ENCODE measurements around the gene SLC23A3. TPM values are rescaled to one million over a fixed set of nuclear protein-coding genes. Genes with fewer than 3 reads are reported as not detected.
A peak's percentile ranks its signal among the peaks of the same experiment; 100 is the strongest.
"Not testable (repeated sequence)": the region's sequence is repeated elsewhere in the genome, so short reads cannot be mapped to it uniquely, and the experiment has no call there.

Gene SLC23A3
- polyA plus RNA-seq, 3 donors, result 17.6 to 35.0 (median 22.7) TPM

GRCh38 chr2:219207134-219207883 is 37.5 kb upstream of the SLC23A3 start:
- DNase-seq (ENCODE audit: extremely low read depth in 1 of 11, low read depth in 9 of 11, low spot score in 4 of 11), result no peak

- DNase-seq (ENCODE audit: extremely low read depth in 1 of 11, low read depth in 9 of 11, low spot score in 4 of 11), result peak; percentile 86 to 95 (median 93)
Observed at GRCh38 chr2:219206328-219207133, 36.7 kb upstream of the SLC23A3 start, which contains the start of gene ZFAND2B. TSS of gene ZFAND2B (plus strand) at chr2:219206782. CDS start at chr2:219206988, 206 bp downstream.

GRCh38 chr2:219205981-219206327 is 36.1 kb upstream of the SLC23A3 start:
- DNase-seq (ENCODE audit: extremely low read depth in 1 of 11, low read depth in 9 of 11, low spot score in 4 of 11), result no peak

- DNase-seq (ENCODE audit: extremely low read depth in 1 of 11, low read depth in 9 of 11, low spot score in 4 of 11), result no peak
Observed at GRCh38 chr2:219205165-219205538, 35.3 kb upstream of the SLC23A3 start.

GRCh38 chr2:219204425-219205164 is 34.8 kb upstream of the SLC23A3 start:
- no peak for DNase-seq (ENCODE audit: extremely low read depth in 1 of 11, low read depth in 9 of 11, low spot score in 4 of 11)

GRCh38 chr2:219201331-219201730 is 31.5 kb upstream of the SLC23A3 start:
- DNase-seq (ENCODE audit: extremely low read depth in 1 of 11, low read depth in 9 of 11, low spot score in 4 of 11), result not testable (repeated sequence)

- not testable (repeated sequence) for DNase-seq (ENCODE audit: extremely low read depth in 1 of 11, low read depth in 9 of 11, low spot score in 4 of 11)
Observed at GRCh38 chr2:219200502-219201326, 30.9 kb upstream of the SLC23A3 start.

GRCh38 chr2:219199470-219200211 is 29.8 kb upstream of the SLC23A3 start:
- no peak for DNase-seq (ENCODE audit: extremely low read depth in 1 of 11, low read depth in 9 of 11, low spot score in 4 of 11)

GRCh38 chr2:219198974-219199373 is 29.1 kb upstream of the SLC23A3 start:
- no peak for DNase-seq (ENCODE audit: extremely low read depth in 1 of 11, low read depth in 9 of 11, low spot score in 4 of 11)

- no peak for DNase-seq (ENCODE audit: extremely low read depth in 1 of 11, low read depth in 9 of 11, low spot score in 4 of 11)
Observed at GRCh38 chr2:219197388-219197787, 27.6 kb upstream of the SLC23A3 start.

GRCh38 chr2:219186754-219187456 is 17.1 kb upstream of the SLC23A3 start:
- DNase-seq (ENCODE audit: extremely low read depth in 1 of 11, low read depth in 9 of 11, low spot score in 4 of 11), result no peak

GRCh38 chr2:219184121-219184520 is 14.3 kb upstream of the SLC23A3 start:
- DNase-seq (ENCODE audit: extremely low read depth in 1 of 11, low read depth in 9 of 11, low spot score in 4 of 11), result no peak

GRCh38 chr2:219183151-219183772 is 13.4 kb upstream of the SLC23A3 start:
- DNase-seq (ENCODE audit: extremely low read depth in 1 of 11, low read depth in 9 of 11, low spot score in 4 of 11), result no peak

GRCh38 chr2:219182331-219183150 is 12.7 kb upstream of the SLC23A3 start:
- DNase-seq (ENCODE audit: extremely low read depth in 1 of 11, low read depth in 9 of 11, low spot score in 4 of 11), result no peak

- no peak for DNase-seq (ENCODE audit: extremely low read depth in 1 of 11, low read depth in 9 of 11, low spot score in 4 of 11)
Observed at GRCh38 chr2:219181531-219181930, 11.7 kb upstream of the SLC23A3 start.

GRCh38 chr2:219180961-219181360 is 11.1 kb upstream of the SLC23A3 start:
- DNase-seq (ENCODE audit: extremely low read depth in 1 of 11, low read depth in 9 of 11, low spot score in 4 of 11), result no peak

Measured in renal cortex interstitium (tissue), 11 donors.